Measurements from ENCODE around the gene MAP2K5.
A peak's percentile ranks its signal among the peaks of the same experiment; 100 is the strongest.

Gene MAP2K5

GRCh38 chr15:67825881-67826716, 283.6 kb downstream of the MAP2K5 start:
- no peak for DNase-seq (ENCODE audit: low read depth)

GRCh38 chr15:67826717-67827561, 284.4 kb downstream of the MAP2K5 start:
- DNase-seq (ENCODE audit: low read depth) = no peak

GRCh38 chr15:67827562-67828277, 285.2 kb downstream of the MAP2K5 start:
- DNase-seq (ENCODE audit: low read depth) = no peak

DNA sequence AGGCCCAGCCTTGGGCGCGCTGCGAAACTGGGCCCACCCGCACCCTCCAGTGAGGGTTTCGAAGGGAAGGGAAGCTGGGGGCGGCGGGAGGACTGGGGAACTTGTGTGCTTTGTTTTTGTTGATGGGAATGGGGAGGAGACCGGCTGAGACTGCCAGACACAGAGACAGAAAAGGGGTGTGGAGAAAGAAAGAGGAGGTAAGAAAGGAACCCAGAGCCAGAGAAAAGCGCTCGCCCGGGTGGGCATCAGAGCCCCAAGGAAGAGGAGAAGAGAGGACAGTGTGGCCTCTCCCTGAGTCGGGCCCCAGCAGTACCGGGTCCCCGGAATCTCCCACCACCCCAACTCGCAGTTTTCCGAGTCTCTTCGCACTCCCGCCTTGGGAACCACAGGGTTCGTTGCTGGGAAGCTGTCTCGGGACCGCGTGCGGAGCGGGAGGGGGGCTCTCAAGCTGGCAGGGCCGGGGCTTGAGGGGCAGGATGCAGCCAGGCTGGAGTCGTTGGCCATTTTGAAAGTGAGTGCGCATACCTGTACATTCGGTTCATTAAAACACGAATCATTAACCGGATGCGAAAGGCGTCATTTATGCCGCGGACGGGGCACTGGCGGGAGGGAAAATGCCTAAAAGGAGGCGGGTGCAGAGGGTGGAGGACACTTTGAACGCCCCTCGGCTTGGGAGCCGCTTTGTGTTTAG, 285.9 kb downstream of the MAP2K5 start:
- no peak for DNase-seq (ENCODE audit: low read depth)

DNA sequence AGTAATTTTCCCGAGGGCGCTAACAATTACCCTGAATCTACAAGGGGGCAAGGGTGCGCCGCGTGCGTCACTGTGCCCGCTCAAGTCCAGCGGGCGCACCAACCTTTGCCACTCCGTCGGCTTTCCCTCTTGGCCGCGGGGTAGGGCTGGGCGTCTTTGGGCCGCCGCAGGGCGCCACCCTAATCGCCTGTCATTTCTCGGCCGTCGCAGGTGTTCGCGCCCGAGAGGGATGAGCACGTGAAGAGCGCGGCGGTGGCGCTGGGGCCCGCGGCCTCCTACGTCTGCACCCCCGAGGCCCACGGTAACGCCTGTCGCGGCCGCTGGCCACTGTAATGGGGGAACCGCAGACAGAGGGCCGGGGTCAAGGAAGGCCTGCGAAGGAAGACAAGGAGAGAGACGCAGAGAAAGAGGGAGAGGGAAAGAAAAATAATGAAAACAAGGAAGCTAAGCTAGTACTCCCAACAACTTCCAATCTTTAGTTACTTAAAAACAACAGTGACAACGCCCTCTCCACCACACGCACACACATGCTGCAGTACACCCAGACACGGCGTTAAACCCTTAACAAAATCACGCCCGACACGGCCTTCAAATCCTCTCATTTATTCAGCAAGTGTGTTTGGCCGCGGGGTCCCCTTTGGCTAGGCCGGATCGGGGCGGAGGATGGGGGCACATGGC, 286.6 kb downstream of the MAP2K5 start:
- DNase-seq (ENCODE audit: low read depth) = no peak

DNA sequence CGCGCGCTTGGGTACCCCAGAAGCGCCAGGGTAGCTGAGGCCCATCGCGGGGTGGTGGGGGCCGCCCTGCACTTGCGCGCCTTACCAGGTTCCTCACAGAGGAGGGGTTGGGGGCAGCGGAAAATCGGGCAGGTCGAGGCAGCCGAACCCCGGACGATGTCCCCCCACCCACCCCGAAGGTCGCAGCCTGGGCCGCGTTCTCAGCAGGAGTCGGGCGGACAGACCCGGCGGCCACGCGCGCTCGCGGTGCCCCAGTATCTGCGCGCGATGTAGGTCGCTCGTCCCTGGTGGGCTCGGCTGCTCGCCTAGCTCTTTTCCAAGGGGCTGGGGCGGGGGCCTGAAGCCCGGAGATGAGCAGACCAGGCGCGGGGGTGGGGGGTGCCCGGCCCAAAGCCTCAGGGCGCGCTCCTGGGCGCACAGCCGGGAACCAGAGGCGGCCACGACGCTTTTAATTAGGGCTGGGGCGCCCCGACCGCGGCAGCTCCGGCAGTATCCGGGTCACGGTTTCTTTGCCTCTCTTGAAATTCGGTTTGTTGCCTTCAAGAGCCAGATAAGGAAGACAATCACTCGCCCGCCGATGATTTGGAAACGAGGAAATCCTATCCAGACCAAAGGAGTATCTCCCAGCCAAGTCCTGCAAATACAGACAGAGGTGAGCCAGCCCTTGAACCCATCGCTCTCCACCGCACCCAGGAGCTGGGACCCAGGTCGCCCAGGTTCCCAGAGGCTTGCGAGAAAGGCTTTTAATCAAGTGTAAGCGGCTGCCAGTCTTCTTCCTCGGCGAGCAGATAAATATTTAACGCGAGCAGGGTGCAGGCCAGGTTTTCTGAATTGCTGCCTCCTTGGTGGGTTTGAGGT, 287.4 kb downstream of the MAP2K5 start:
- no peak for DNase-seq (ENCODE audit: low read depth)

DNA sequence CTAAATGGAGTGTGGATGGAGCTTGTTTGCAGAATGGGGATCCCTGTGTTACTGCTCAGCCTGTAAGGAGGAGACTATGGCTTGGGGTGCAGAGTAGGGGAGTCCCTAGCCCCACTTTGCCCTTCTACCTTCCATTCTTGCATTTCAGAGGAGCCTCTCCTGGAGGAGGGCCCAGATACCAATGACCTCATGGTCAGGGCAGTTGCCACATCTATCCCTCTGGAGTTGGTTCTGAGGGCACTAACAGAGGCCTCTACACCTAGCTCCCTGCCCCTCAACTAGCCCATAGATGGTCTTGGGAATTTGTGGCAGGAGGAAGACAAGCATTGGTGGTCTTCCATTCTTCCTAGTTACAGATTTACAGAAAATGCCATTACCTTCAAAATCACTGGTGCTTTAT, 288.9 kb downstream of the MAP2K5 start:
- no peak for DNase-seq (ENCODE audit: low read depth)

DNA sequence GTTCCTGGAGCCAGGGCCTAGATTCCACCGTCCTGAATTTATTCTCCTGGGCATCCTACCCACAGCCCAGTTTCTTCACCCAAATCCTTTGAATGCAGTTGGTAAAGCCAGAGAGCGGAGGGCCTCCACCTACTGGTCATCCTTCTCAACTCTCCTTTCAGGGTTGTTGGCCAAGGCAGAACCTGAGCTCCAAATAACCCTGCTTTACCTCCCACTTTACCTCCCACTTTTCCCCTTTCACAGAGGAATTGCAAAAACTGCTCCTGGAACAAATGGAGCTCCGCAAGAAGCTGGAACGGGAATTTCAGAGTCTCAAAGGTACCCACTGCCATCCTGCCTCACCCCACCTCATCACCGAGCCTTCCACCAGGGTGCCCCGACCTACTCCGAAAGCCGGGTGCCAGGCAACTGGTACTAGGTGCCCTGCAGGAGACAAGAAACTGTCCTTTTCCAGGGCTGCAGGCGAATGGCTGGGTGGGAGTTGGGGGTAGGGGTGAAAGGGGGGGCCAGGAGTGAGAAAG, 289.6 kb downstream of the MAP2K5 start:
- no peak for DNase-seq (ENCODE audit: low read depth)

- no peak for DNase-seq (ENCODE audit: low read depth)
Observed at GRCh38 chr15:67832897-67833709, 290.6 kb downstream of the MAP2K5 start.

DNA sequence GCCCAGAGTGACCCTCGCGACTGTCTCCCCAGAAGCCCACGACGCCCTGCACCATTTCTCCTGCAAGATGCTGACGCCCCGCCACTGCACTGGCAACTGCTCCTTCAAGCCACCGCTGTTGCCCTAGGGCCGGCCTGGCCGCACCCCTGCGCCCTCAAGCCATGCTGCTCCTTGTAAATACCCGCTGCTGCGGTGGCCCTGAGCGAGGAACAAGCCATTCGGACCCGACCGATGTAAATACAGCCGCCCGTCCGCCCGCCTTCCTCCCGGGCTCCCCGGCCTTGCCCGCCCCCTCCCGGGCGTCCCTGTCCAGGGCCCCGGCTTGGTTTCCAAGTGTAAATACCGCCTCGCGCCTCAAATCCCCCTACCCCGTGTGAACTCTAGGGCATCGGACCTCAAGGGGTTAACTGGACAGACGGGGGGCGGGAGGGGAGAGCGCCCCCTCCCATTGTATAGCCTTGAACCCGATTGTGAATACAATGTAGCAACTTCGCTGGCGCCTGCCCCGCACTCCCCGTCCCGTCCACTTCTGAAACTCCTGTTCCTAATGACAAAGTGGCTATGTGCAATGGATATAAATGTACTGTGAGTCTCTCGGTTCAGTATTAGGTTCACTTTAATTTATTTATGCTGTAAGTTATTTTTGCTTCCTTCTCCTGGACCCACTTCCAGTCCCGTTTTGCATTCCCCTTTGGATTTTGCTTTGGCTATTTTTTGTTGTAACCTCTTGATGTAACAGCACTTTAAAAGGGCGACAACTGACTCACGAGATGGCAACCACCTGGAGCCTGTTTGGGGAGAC, 291.4 kb downstream of the MAP2K5 start:
- no peak for DNase-seq (ENCODE audit: low read depth)

DNA sequence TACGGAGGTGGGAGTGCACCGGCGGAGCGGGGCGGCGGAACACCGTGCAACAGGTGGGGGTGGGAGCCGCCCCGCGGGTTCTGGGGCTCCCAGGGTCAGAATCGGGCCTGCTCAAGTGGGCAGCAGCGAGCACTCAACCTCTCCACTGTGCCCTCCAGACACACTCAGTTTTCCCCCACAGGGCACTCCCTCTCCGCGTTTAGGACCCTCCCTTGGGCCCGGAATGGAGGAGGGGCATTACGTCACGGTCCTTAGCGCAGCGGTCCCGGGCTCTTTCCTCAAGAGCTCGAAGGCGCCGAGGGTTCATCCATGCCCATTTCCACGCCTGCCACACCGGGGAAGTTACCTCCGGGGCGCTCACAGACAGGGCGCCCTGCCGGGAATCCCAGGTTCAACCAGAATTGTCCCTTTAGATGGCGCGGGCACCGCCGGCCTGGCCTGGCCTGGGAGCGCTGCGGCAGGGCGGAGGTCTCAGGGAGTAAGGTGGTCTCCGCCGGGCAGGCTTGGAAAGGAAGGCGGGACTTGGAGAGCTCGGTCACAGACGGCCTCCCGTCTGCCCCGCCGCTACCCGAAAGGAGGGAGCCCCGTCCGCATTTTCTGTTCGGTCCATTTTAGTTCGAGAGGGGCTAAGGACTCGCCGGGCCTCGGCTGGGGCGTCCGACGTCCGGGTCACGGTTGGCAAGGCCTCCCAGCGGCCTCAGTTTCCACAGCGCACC, 292.2 kb downstream of the MAP2K5 start:
- no peak for DNase-seq (ENCODE audit: low read depth)

DNA sequence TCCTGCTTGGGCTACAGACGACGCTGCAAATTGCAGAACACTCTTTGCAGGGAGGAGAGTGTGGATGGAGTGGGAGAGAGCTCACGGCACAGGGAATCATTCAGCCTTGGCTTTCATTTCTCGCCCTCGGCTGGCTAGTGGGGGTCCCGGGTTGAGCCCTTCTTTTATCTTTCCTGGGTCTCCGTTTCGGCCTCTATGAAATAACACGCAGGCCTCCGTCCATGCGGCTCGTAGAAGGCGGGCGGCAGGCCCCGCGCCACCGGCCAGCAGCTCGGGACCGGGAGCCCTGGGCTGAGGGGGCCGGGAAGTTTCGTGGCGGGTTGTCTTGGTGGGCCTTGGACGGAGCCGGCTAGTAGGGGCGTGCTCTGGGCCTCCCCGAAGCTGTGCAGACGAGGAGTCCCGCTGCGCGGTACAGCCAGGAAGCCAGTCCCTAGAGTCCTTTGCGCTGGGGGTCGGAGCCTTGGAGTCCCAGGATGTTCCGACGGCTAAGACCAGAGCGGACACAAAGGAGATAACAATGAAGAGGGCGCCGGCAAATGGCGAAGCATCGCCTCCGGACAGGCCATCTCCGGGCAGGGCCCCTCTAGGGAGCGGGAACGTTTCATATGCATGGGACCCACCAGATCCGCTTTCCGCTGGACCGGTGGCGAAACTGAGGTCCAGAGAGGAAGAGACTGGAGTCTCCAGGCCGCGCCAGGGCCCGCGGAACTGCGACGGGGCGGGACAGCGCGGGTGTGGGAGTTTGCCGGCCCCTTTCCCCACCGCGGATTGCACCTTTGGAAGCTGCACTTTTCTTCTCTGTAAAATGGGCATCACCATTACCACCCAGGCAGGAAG, 293.0 kb downstream of the MAP2K5 start:
- DNase-seq (ENCODE audit: low read depth) = no peak

DNA sequence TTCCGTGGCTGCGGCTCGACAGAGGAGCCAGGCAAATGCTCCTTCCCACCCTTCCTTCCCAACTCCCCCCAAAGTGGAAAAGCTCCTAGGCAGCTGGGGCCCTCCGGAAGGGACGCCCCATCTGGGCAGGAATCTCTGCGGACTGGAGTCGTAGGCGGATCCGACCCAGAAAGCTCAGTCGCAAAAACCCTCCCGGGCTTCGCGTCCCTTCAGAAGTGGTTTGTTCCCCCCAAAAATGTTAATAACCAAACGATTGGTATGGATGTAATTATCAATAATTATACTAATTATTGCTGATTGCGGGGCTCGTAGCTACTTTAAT, 293.6 kb downstream of the MAP2K5 start:
- DNase-seq (ENCODE audit: low read depth) = no peak

GRCh38 chr15:67836477-67836876, 294.0 kb downstream of the MAP2K5 start:
- peak; percentile 37 for DNase-seq (ENCODE audit: low read depth)

GRCh38 chr15:67836955-67837354, 294.5 kb downstream of the MAP2K5 start:
- no peak for DNase-seq (ENCODE audit: low read depth)

DNA sequence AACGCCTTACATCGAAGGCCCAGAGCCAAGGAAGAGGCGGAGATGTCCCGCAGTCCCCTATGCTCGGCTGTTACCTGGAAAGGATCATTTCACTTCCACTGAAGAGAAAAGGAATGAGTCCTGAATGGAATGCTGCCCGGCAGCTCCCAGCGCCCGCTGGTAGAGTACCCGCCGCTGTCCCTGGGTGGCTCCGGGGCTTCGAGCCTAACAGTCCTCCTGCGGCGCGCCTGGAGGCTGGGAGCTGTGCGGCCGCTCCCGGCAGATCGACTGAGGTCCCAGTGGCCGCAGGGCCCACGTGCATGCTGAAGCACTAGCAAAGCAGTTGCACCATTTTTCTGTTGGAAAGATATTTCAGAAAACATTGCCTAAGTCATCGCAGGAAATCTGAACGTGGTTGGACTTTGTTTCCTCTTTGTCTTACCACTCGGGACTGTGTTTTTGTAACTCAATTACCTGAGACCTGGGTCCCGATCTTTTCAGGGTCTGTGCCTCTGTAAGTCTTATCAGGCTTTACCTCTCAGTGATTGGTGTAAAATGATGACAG, 296.4 kb downstream of the MAP2K5 start:
- no peak for DNase-seq (ENCODE audit: low read depth)

- no peak for DNase-seq (ENCODE audit: low read depth)
Observed at GRCh38 chr15:67839499-67839928, 297.0 kb downstream of the MAP2K5 start.
